ENCODE results near the gene CFAP251. TPM values are rescaled to one million over a fixed set of nuclear protein-coding genes. Genes with fewer than 3 reads are reported as not detected.

Gene CFAP251
- total RNA-seq, 4 donors from 2014 or later, result 0.30 to 6.2 (median 3.4) TPM

- H3K4me3 ChIP-seq (ENCODE audit: low read depth, poor library complexity, severe bottlenecking), result no peak overlapping the region
- intact Hi-C loops (cut with DNase I; ENCODE audit: low total_unique reads), result no loop called here
- WGBS, 2 donors, result 51 to 52% methylated on average over 28 of the region's 28 CpGs
- TF ChIP-seq POLR2A (IDR thresholded peaks at IDR 0.05) (no peak), CTCF (IDR thresholded peaks at IDR 0.05) (no peak)
- no peak for DNase-seq (ENCODE audit: low spot score in 2 of 2)
These were observed 85.5 kb downstream of the CFAP251 start for GRCh38 chr12:122003651-122004611.

GRCh38 chr12:122004633-122005071 lies 86.3 kb downstream of the CFAP251 start:
- DNase-seq (ENCODE audit: low spot score in 2 of 2), result no peak

GRCh38 chr12:122005252-122005776 lies 86.9 kb downstream of the CFAP251 start:
- no peak for DNase-seq (ENCODE audit: low spot score in 2 of 2)
- no peak overlapping the region for H3K4me3 ChIP-seq (ENCODE audit: low read depth, poor library complexity, severe bottlenecking)
- 76 to 81% methylated on average over 11 of the region's 11 CpGs for WGBS, 2 donors
- no peak for TF ChIP-seq CTCF (IDR thresholded peaks at IDR 0.05)
- no peak for TF ChIP-seq POLR2A (IDR thresholded peaks at IDR 0.05)
- intact Hi-C loops (cut with DNase I; ENCODE audit: low total_unique reads), result no loop called here

More at GRCh38 chr12:122004633-122005071, 86.3 kb downstream of the CFAP251 start:
- intact Hi-C loops (cut with DNase I; ENCODE audit: low total_unique reads), result no loop called here
- TF ChIP-seq CTCF (IDR thresholded peaks at IDR 0.05) (no peak), POLR2A (IDR thresholded peaks at IDR 0.05) (no peak)
- no peak overlapping the region for H3K4me3 ChIP-seq (ENCODE audit: low read depth, poor library complexity, severe bottlenecking)
- 19 to 29% methylated on average over 12 of the region's 12 CpGs for WGBS, 2 donors

- no peak overlapping the region for H3K4me3 ChIP-seq (ENCODE audit: low read depth, poor library complexity, severe bottlenecking)
- WGBS, 2 donors, result 86 to 92% methylated on average over 24 of the region's 24 CpGs
- no peak for DNase-seq (ENCODE audit: low spot score in 2 of 2)
- intact Hi-C loops (cut with DNase I; ENCODE audit: low total_unique reads), result no loop called here
- TF ChIP-seq CTCF (IDR thresholded peaks at IDR 0.05) (no peak), POLR2A (IDR thresholded peaks at IDR 0.05) (no peak)
These were observed 88.0 kb downstream of the CFAP251 start for GRCh38 chr12:122006186-122006926.

GRCh38 chr12:122009741-122010140 lies 91.3 kb downstream of the CFAP251 start:
- DNase-seq (ENCODE audit: low spot score in 2 of 2), result no peak
- H3K4me3 ChIP-seq (ENCODE audit: low read depth, poor library complexity, severe bottlenecking), result no peak overlapping the region
- WGBS, 2 donors, result 92 to 93% methylated on average over 7 to 9 of the region's 9 CpGs
- intact Hi-C loops (cut with DNase I; ENCODE audit: low total_unique reads), result no loop called here
- TF ChIP-seq POLR2A (IDR thresholded peaks at IDR 0.05) (no peak), CTCF (IDR thresholded peaks at IDR 0.05) (no peak)

All from lower leg skin (tissue), 4 donors.